K562 (cell line): Measurements from ENCODE around the gene ZCCHC3.

ENCODE experiments used
- AFF4 ChIP-seq: sonication (generic); formaldehyde crosslinking; IDR thresholded peaks from 2 replicates; pipeline ENCODE4 v1.8.0; 2023; ENCODE audit warnings: mild to moderate bottlenecking, missing genetic modification reagents
- BRF2 ChIP-seq: IDR thresholded peaks from 3 replicates; pipeline ENCODE4 v1.6.1; 2011; ENCODE audit warnings: borderline replicate concordance, mild to moderate bottlenecking; ENCODE audit not compliant: insufficient read length, insufficient read depth
- CTCF ChIP-seq, 3 experiments: IDR thresholded peaks in 2 of 3; conservative IDR thresholded peaks in 1 of 3; 2 replicates each; pipeline ENCODE4 v1.5.1; 2011 to 2012; ENCODE audit warnings: low read length in 3 of 3, mild to moderate bottlenecking in 3 of 3, control low read depth in 2 of 3, improper control_type of control experiment in 1 of 3, inconsistent platforms in 1 of 3, low read depth in 1 of 3, mixed read lengths in 1 of 3, moderate library complexity in 1 of 3; ENCODE audit not compliant: insufficient read depth in 2 of 3
- FOS ChIP-seq: IDR thresholded peaks from 3 replicates; pipeline ENCODE4 v1.6.1; 2011; ENCODE audit not compliant: insufficient read length; ENCODE audit errors: extremely low read depth
- NFXL1 ChIP-seq: fragments of 450-650 bp; formaldehyde crosslinking; IDR thresholded peaks from 2 replicates; pipeline ENCODE4 v1.4.0; 2021; ENCODE audit warnings: mild to moderate bottlenecking
- PREB ChIP-seq: sonication (generic); formaldehyde crosslinking; IDR thresholded peaks from 2 replicates; pipeline ENCODE4 v1.8.1; 2023; ENCODE audit warnings: mild to moderate bottlenecking, missing genetic modification reagents

GRCh38 chr20:297098-297924, at the start of gene ZCCHC3:
- TF ChIP-seq CTCF (IDR thresholded peaks at IDR 0.05 in 2 of 3, conservative IDR thresholded peaks at IDR 0.05 in 1 of 3; ENCODE audit: insufficient read depth in 2 of 3, low read depth in 1 of 3, low read length in 3 of 3) (peak in 2 of 3 experiments; percentile 47 to 51; a peak in 4 of 6 replicates), AFF4 (CRISPR knock-in tag) (peak; percentile 24; the same call in 1 of the 2 replicates), BRF2 (no peak), NFXL1 (CRISPR knock-in tag) (no peak), FOS (no peak), PREB (CRISPR knock-in tag) (no peak)
